ENCODE results near the gene PRODH2.
A peak's percentile ranks its signal among the peaks of the same experiment; 100 is the strongest.
"Not testable (repeated sequence)": the region's sequence is repeated elsewhere in the genome, so short reads cannot be mapped to it uniquely, and the experiment has no call there.

Gene PRODH2

GRCh38 chr19:35842666-35843272, 30.1 kb upstream of the PRODH2 start:
- DNase-seq, result no peak

- no peak for DNase-seq
Observed at GRCh38 chr19:35841961-35842595, 29.4 kb upstream of the PRODH2 start.

DNA sequence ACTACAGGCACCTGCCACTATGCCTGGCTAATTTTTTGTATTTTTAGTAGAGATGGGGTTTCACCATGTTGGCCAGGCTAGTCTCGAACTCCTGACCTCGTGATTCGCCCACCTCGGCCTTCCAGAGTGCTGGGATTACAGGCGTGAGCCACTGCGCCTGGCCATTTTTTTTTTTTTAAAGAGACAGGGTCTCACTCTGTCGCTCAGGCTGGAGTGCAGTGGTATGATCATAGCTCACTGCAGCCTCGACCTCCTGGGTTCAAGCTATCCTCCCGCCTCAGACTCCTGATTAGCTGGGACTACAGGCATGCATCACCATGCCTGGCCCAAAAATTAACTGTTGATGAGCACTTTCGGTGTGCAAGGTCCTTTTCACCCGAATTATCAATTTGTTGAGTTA, 23.5 kb upstream of the PRODH2 start:
- DNase-seq, result not testable (repeated sequence)

- no peak for DNase-seq
Observed at GRCh38 chr19:35833972-35834371, 21.3 kb upstream of the PRODH2 start.

- no peak for DNase-seq
Observed at GRCh38 chr19:35832054-35832453, 19.4 kb upstream of the PRODH2 start.

DNA sequence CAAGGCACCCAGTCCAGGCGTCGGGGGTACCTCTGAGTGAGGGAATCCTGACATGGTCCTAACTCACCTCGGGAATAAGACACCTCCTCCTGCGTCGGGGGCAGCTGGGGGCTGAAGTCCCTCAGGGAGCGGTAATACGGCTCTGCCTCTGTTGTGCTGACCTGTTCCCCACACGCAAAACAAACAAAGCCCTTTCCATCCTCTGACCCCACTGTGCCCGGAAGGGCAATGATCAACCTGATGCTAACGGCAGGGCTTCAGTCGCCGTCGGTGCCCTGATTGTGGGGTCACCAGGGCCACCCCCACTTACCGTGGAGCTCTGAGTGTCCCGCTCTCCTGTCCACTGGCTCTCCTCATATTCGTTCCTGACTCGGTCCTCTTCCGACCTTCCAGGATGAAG, 18.3 kb upstream of the PRODH2 start:
- no peak for DNase-seq

GRCh38 chr19:35828692-35829301, 16.2 kb upstream of the PRODH2 start:
- DNase-seq, result peak; percentile 37

DNA sequence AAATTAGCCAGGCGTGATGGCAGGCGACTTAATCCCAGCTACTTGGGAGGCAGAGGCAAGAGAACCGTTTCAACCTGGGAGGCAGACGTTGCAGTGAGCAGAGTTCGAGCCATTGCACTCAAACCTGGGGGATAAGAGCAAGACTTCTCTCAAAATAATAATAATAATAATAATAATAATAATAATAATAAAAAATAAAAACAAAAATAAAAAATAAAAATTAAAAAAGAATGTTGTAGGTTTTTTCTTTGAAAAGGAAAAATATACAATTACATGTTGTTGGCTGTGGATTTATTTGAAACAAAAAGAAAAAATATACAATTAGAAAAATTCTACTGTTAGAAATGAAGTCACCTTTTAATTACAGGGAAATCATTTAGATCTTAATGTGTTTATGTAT, 11.5 kb upstream of the PRODH2 start:
- DNase-seq, result no peak

DNA sequence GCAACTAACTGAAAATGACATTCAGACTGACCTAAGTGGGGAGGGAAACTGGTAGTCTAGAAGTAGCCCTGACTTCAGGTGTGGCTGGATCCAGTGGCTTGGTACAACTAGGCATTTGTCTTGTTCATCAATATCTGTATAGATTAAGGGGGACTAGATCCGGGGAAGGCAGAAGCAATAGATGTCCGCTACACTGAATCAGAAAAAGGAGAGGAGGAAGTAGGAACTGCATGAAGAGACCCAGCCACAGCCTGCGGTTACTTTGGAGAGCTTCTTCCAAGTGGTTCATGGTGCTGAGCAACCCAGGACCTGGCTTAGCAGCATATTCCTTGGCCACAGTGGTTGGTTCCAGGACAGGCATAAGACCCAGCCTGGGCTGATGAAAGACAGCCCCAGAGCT, 9.9 kb upstream of the PRODH2 start:
- no peak for DNase-seq

DNA sequence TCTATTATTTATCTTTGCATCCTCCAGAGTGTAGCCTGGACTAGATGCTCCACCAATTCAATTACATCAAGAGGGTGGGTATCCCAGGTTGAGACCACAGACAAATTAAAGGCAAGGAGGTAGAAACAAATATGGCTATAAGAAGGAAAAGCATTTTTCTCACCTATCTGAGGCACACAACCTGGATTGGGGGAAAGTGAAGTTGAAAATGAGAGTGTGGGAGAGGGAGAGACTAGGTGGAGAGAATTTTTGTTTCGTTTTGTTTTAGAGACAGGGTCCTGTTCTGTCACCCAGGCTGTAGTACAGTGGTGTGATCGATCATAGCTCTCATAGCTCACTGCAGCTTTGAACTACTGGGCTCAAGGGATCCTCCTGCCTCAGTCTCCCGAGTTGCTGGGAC, 5.8 kb upstream of the PRODH2 start:
- DNase-seq, result no peak

DNA sequence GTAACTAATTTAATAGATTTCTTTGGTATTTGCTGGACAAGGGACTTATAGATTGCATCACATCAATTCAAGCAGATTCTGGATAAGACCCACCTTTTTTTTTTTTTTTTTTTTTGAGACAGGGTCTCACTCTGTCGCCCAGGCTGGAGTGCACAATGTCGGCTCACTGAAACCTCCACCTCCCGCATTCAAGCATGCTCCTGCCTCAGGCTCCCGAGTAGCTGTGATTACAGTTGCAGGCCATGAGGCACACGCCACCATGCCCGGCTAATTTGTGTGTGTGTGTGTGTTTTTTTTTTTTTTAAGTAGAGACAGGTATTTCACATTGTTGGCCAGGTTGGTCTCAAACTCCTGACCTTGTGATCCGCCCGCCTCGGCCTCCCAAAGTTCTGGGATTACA, 4.2 kb upstream of the PRODH2 start:
- DNase-seq, result no peak

DNA sequence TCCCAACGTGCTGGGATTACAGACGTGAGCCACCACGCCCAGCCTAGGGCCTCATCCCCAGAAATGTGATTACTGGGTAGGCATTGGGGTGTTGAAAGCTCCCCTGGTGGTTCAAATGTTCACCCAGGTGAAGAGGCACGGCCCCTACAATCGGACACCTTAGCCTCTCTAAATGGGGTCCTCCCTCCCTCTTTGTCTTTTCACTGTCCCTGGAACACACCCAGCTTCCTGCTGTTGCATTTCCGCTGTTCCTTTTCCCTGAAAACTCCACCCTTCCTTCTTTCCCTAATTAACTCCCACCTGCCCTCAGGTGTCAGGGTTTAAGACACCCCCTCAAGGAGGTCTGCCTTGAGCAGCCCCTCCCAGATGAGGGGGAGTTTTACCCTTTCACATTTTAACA, 3.6 kb upstream of the PRODH2 start:
- DNase-seq, result no peak

DNA sequence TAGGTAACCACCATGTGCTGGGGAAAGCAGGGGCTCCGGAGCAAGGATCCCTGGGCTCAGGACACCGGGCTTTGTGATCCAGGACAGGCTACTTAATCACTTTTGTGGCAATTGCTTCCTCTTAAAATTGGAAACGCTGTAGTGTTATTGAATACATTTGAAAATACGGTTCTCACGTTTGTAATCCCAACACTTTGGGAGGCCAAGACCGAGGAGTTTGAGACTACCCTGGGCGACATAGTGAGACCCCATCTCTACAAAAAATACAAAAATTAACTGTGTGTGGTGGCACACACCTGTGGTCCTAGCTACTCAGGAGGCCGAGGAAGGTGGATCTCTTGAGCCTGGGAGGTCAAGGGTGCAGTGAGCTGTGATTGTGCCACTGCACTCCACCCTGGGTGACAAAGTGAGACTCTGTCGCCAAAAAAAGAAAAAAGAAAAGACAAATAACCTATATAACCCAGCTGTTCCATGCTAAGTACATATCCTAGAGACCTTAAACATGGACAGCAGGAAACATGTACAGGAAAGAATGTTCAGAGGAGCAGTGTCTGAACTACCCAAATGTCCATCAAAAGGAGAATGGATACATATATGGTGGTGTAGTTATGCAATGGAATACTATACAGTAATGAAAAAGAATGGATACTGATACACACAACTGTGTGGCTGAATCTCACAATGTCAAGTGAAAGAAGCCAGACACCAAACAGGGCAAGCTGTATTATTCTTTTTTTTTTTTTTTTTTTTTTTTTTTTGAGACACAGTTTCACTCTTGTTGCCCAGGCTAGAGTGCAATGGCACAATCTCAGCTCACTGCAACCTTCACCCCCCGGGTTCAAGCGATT, 622 bp upstream of the PRODH2 start:
- no peak for DNase-seq

DNA sequence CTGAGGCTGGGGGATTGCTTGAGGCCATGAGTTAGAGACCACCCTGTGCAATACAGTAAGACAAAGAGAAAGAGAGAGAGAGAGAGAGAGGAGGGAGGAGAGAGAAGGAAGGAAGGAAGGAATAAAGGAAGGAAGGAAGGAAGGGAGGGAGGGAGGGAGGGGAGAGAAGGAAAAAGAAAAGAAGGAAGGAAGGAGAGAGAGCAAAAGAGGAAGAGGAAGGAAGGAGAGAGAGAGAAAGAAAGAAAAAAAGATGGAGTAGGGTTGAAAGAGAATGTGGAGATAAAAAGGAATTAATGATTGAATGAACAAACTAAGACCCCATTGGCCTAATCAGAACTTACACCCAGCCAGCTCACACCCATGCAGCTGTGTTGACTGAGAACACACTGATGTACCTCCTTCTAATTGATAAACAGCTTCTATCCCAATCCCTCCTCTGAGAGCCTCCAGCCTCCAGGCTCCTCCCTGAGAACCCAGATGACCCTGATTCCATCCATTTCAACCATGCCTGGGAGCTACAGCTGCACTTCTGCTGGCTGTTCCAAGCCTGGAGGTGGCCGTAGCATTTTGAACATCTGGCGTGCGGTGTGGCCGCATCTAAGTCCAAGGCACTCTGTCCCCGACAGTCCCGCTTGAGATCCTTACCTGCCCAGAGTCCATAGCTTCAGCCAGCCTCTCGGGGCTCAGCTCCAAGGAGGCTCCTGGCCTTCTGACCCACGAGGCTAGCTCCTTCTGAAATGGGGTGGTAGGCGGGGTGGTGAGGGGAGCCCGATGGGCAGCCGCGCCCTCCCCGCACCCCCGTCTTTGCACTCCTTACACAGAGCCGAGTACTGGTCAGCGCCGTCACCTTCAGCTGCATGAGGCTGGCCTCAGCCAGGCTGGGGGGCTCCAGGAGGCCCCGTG, 1.1 kb downstream of the PRODH2 start:
- no peak for DNase-seq

- no peak for DNase-seq
Observed at GRCh38 chr19:35807633-35808032, 5.0 kb downstream of the PRODH2 start.

DNA sequence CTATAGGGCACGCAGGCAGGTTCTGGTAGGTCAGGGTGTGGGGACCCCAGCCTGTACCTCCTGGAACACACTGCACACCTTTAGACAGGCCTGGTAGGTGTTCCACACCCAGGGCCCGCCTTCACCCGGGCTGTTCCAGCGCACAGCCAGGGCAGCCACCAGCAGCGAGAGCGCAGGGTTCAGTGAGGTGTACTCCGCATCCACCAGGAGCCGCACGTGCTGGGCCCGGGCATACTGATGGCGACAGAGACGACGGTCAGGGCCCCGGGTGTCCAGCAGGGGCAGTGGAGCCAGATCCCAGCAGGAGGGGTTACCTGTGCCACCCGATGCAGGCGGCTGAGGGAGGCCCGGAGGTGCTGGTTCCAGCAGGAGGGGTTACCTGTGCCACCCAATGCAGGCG, 6.0 kb downstream of the PRODH2 start:
- DNase-seq, result no peak

GRCh38 chr19:35805526-35806102, 7.0 kb downstream of the PRODH2 start:
- DNase-seq, result no peak

- DNase-seq, result no peak
Observed at GRCh38 chr19:35801828-35802227, 10.8 kb downstream of the PRODH2 start.

- no peak for DNase-seq
Observed at GRCh38 chr19:35797663-35798062, 15.0 kb downstream of the PRODH2 start.

DNA sequence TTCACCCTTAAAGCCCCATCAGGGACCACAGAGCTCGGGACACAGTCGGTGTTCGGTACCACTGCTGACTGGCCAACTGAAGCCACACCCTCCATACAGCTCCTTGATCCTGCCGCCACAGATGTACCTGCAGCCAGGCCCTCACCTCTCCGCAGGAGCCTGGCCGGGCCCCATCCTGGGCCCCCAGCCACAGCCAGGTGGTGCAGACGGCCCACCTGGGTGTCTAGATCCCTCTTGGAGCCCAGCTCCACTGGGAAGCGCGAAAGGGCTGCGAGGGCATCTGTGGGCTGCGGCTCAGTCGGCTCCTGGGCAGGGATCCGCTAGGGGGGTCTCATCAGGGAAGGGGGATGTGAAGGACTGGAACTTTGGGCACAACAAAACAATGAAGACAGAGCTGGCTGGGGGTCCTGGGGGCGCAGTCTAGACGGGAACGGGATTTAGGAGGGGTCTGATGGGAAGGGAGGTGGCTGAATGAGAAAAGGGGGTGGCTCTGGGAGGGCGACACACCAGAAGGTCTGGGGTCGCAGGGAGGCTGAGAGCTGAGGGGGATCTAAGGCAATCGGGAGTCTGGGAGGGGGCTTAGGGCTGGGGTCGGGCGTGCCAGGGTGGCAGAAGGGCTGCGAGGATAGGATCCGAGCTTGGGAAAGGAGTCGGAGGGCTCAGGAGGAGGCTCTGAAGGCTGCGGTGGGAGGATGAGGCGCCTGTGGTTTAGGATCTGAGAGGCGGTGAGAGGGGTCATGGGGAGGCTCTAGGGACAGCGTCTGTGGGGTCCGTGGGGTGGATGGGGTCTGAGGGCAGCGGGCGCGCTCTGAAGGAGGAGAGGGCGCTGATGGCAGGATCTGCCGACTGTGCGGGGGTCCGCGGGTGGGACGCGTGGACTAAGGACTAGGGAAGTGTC, 15.8 kb downstream of the PRODH2 start:
- no peak for DNase-seq

DNA sequence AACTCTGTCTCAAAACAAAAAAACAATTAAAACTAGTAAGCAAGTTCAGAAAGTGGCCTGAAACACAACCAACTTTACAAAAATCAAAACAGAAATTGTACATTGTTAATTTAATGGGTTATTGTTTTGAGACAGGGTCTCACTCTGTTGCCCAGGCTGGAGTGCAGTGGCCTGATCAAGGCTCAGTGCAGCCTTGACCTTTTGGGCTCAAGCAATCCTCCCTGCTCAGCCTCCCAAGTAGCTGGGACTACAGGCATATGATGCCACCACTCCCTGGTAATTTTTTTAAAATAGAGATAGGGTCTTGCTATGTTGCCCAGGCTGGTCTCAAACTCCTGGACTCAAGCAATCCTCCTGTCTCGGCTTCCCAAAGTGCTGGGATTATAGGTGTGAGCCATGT, 17.1 kb downstream of the PRODH2 start:
- not testable (repeated sequence) for DNase-seq
